ENCODE measurements around the gene CECR2. TPM values are rescaled to one million over a fixed set of nuclear protein-coding genes. Genes with fewer than 3 reads are reported as not detected.

CECR2 gene
- total RNA-seq, 2 donors from 2014 or later, result 2.6 to 3.4 TPM

- Histone ChIP-seq H3K27ac (no peak overlapping the region), H3K4me3 (no peak overlapping the region), H3K9me3 (no peaks in the 10 kb centered on the region), H3K36me3 (replicated peaks in 1 of 2; ENCODE audit: insufficient read depth in 1 of 2, low read depth in 2 of 2) (peaks cover 9 to 32% of the 10 kb centered on the region in 2 donors), H3K27me3 (no peaks in the 10 kb centered on the region), H3K4me1 (no peaks in the 10 kb centered on the region)
- 42 to 70% methylated on average over 3 of the region's 3 CpGs for whole genome bisulfite sequencing, 2 donors
- ATAC-seq, result no peak
- intact Hi-C loops (cut with DNase I), result no loop called here
- no peak for TF ChIP-seq CTCF (IDR thresholded peaks at IDR 0.05)
- no peak for TF ChIP-seq POLR2A (IDR thresholded peaks at IDR 0.05)
- no peak for DNase-seq
Measured at GRCh38 chr22:17601031-17601430, 231.8 kb downstream of the CECR2 start.

- Histone ChIP-seq H3K4me1 (no peaks in the 10 kb centered on the region), H3K27me3 (no peaks in the 10 kb centered on the region), H3K9me3 (no peaks in the 10 kb centered on the region), H3K27ac (no peak overlapping the region), H3K4me3 (no peak overlapping the region), H3K36me3 (replicated peaks in 1 of 2; ENCODE audit: insufficient read depth in 1 of 2, low read depth in 2 of 2) (peaks cover 2 to 11% of the 10 kb centered on the region in 2 donors)
- intact Hi-C loops (cut with DNase I), result no loop called here
- TF ChIP-seq POLR2A (IDR thresholded peaks at IDR 0.05), result no peak
- no peak for TF ChIP-seq CTCF (IDR thresholded peaks at IDR 0.05)
- DNase-seq, result no peak
- ATAC-seq, result no peak
- 86 to 88% methylated on average over 4 of the region's 4 CpGs for WGBS, 2 donors
Measured at GRCh38 chr22:17603668-17604067, 234.4 kb downstream of the CECR2 start.

- H3K27ac ChIP-seq, result no peak overlapping the region
- intact Hi-C loops (cut with DNase I), result no loop called here
- H3K9me3 ChIP-seq, result no peaks in the 10 kb centered on the region
- H3K36me3 ChIP-seq (replicated peaks in 1 of 2; ENCODE audit: insufficient read depth in 1 of 2, low read depth in 2 of 2), result peaks cover 0 to 6% of the 10 kb centered on the region in 2 donors
- 64 to 68% methylated on average over 5 of the region's 5 CpGs for WGBS, 2 donors
- no peaks in the 10 kb centered on the region for H3K4me1 ChIP-seq
- H3K27me3 ChIP-seq, result no peaks in the 10 kb centered on the region
- DNase-seq (no peak), ATAC-seq (no peak)
- TF ChIP-seq POLR2A (IDR thresholded peaks at IDR 0.05) (no peak), CTCF (IDR thresholded peaks at IDR 0.05) (no peak)
- H3K4me3 ChIP-seq, result no peak overlapping the region
Measured at GRCh38 chr22:17606496-17606895, 237.2 kb downstream of the CECR2 start.

Small RNA genes lying within 50 kb of the gene (small RNA-seq; reads per million reads assigned to genes)
- gene CECR9 (not detected), gene RN7SL843P (not detected)

Other genes starting within 250 kb of the CECR2 start
- gene TMEM121B, start 248.1 kb upstream of the CECR2 start, total RNA-seq, result under 1 TPM in 1 of 2 donors, not detected in 1; 0.26 TPM
- 10 to 100 TPM; 22.1 to 28.7 TPM for gene HDHD5, start 210.2 kb upstream of the CECR2 start, total RNA-seq
- 1 to 10 TPM; 2.3 to 3.4 TPM for gene ADA2, start 150.0 kb upstream of the CECR2 start, total RNA-seq
- 1 to 10 TPM; 2.1 to 4.9 TPM for gene SLC25A18, start 194.0 kb downstream of the CECR2 start, total RNA-seq